A673 (cell line): ENCODE data around the gene PODXL. TPM values are rescaled to one million over a fixed set of nuclear protein-coding genes. Genes with fewer than 3 reads are reported as not detected.

ENCODE experiments used
- BruUV-seq: library from RNA; stranded (reverse); fragments of 400-500 nt; replicated peaks from 2 replicates; lab custom pipeline; 2021; lab: Mats Ljungman, UMichigan
- CTCF ChIA-PET: fragments of 300-600 bp; sonication (Branson Sonifier 250); formaldehyde crosslinking; loops from one replicate; lab custom pipeline; 2022; ENCODE audit warnings: antibody characterized with exemption; lab: Charles Lee
- POLR2A ChIA-PET: fragments of 300-600 bp; sonication (Branson Sonifier 250); formaldehyde crosslinking; loops from one replicate; lab custom pipeline; 2022; ENCODE audit warnings: antibody characterized with exemption; ENCODE audit not compliant: low non-redundant PET; lab: Charles Lee
- DNase-seq: peaks from one replicate; pipeline ENCODE4 v3.0.0-alpha.2; 2015; ENCODE audit warnings: low spot score
- H3K27ac ChIP-seq: fragments of 200-600 bp; sonication (generic); 2 replicates; pipeline ENCODE4 v1.5.1; 2016; ENCODE audit warnings: mixed run types, low read depth, mild to moderate bottlenecking, mixed read lengths, antibody characterized with exemption, low read length; ENCODE audit not compliant: poor library complexity, severe bottlenecking
- H3K27me3 ChIP-seq: fragments of 200-600 bp; sonication (generic); replicated peaks from 2 replicates; pipeline ENCODE4 v1.6.1; 2017; ENCODE audit warnings: mixed run types, low read depth, mild to moderate bottlenecking, mixed read lengths, antibody characterized with exemption, low read length; ENCODE audit not compliant: insufficient read depth, poor library complexity
- H3K36me3 ChIP-seq: fragments of 200-600 bp; sonication (generic); 2 replicates; pipeline ENCODE4 v1.6.1; 2016; ENCODE audit warnings: mixed run types, mild to moderate bottlenecking, mixed read lengths, antibody characterized with exemption, low read length; ENCODE audit not compliant: insufficient read depth, poor library complexity, severe bottlenecking
- H3K4me1 ChIP-seq: fragments of 200-600 bp; sonication (generic); 2 replicates; pipeline ENCODE4 v1.6.1; 2017; ENCODE audit warnings: mixed run types, mild to moderate bottlenecking, mixed read lengths, antibody characterized with exemption, low read length; ENCODE audit not compliant: insufficient read depth, poor library complexity, severe bottlenecking
- H3K4me3 ChIP-seq: fragments of 200-600 bp; sonication (generic); 2 replicates; pipeline ENCODE4 v1.5.1; 2016; ENCODE audit warnings: low read depth, mixed run types, mild to moderate bottlenecking, mixed read lengths, low read length; ENCODE audit not compliant: poor library complexity, severe bottlenecking
- H3K9me3 ChIP-seq: fragments of 200-600 bp; sonication (generic); 2 replicates; pipeline ENCODE4 v1.6.1; 2016; ENCODE audit warnings: mixed run types, low read depth, mild to moderate bottlenecking, mixed read lengths, antibody characterized with exemption, low read length; ENCODE audit not compliant: poor library complexity, severe bottlenecking
- CTCF ChIP-seq: fragments of 300-800, 200-600 bp; sonication (generic); conservative IDR thresholded peaks from 2 replicates; pipeline ENCODE4 v1.5.1; 2017; ENCODE audit warnings: low read depth, mild to moderate bottlenecking, antibody characterized with exemption, low read length, moderate library complexity, mixed read lengths
- EZH2 ChIP-seq: fragments of 200-600 bp; sonication (generic); IDR thresholded peaks from 2 replicates; pipeline ENCODE4 v1.6.1; 2017; ENCODE audit warnings: borderline replicate concordance, low read depth, mild to moderate bottlenecking, mixed read lengths, antibody characterized with exemption, low read length; ENCODE audit not compliant: poor library complexity, severe bottlenecking
- intact Hi-C: fragments of 100-400 bp; cut with micrococcal nuclease; formaldehyde crosslinking; loops from one replicate; pipeline ENCODE4 v1.10.0; 2022; ENCODE audit not compliant: unreplicated experiment
- total RNA-seq: library from RNA; stranded (reverse); gene quantifications from 2 replicates; pipeline ENCODE4 v1.2.3, GENCODE V29; 2021

PODXL gene
- total RNA-seq, 1 experiment from 2014 or later = 22.1 TPM

GRCh38 chr7:131499801-131500200 is 56.6 kb downstream of the PODXL start:
- Histone ChIP-seq H3K9me3 (no peaks in the 10 kb centered on the region), H3K27me3 (no peaks in the 10 kb centered on the region), H3K36me3 (peaks cover 12% of the 10 kb centered on the region), H3K4me1 (peaks cover 7% of the 10 kb centered on the region), H3K27ac (no peak overlapping the region), H3K4me3 (no peak overlapping the region)
- intact Hi-C loops = no loop called here
- BruUV-seq = no TSS peak
- TF ChIP-seq EZH2 (no peak), CTCF (no peak)
- DNase-seq = no peak
- CTCF ChIA-PET = no interaction called here
- POLR2A ChIA-PET = interaction anchor here (0.6 to 0.8 kb wide), 2 partner anchors 65 to 172 kb away, joined by 3 read pairs; partner anchors contain the start of gene MKLN1

GRCh38 chr7:131498237-131498885 is 58.1 kb downstream of the PODXL start:
- BruUV-seq = no TSS peak

GRCh38 chr7:131497454-131497853 is 59.0 kb downstream of the PODXL start:
- ChIA-PET CTCF (no interaction called here), POLR2A (no interaction called here)
- no peak for DNase-seq
- no peaks in the 10 kb centered on the region for H3K27me3 ChIP-seq
- TF ChIP-seq CTCF (no peak), EZH2 (no peak)
- no peak overlapping the region for H3K4me3 ChIP-seq
- no TSS peak for BruUV-seq
- H3K4me1 ChIP-seq = peaks cover 15% of the 10 kb centered on the region
- peaks cover 12% of the 10 kb centered on the region for H3K36me3 ChIP-seq
- H3K27ac ChIP-seq = no peak overlapping the region
- no peaks in the 10 kb centered on the region for H3K9me3 ChIP-seq
- intact Hi-C loops = no loop called here

More at GRCh38 chr7:131498237-131498885, 58.1 kb downstream of the PODXL start:
- H3K4me1 ChIP-seq = peaks cover 15% of the 10 kb centered on the region
- intact Hi-C loops = no loop called here
- ChIA-PET POLR2A (no interaction called here), CTCF (interaction anchor here (0.6 kb wide), 1 partner anchor 9 kb away, joined by 5 read pairs; no protein-coding TSS in a partner anchor)
- H3K27me3 ChIP-seq = no peaks in the 10 kb centered on the region
- H3K9me3 ChIP-seq = no peaks in the 10 kb centered on the region
- H3K36me3 ChIP-seq = peaks cover 12% of the 10 kb centered on the region
- TF ChIP-seq EZH2 = no peak
- no peak for TF ChIP-seq CTCF
- no peak overlapping the region for H3K27ac ChIP-seq
- DNase-seq = no peak
- H3K4me3 ChIP-seq = no peak overlapping the region
